Measurements from ENCODE around the gene PHETA2.

The PHETA2 gene, protein sequence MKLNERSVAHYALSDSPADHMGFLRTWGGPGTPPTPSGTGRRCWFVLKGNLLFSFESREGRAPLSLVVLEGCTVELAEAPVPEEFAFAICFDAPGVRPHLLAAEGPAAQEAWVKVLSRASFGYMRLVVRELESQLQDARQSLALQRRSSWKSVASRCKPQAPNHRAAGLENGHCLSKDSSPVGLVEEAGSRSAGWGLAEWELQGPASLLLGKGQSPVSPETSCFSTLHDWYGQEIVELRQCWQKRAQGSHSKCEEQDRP

GRCh38 chr22:42074132-42074811 is at the start of gene PHETA2:
PHETA2 (plus strand) TSS chr22:42074248; CDS start chr22:42077294, 3,046 bp downstream.
- peak; percentile 64 for DNase-seq

GRCh38 chr22:42025421-42025820 is 48.6 kb upstream of the PHETA2 start:
- no peak for DNase-seq

DNA sequence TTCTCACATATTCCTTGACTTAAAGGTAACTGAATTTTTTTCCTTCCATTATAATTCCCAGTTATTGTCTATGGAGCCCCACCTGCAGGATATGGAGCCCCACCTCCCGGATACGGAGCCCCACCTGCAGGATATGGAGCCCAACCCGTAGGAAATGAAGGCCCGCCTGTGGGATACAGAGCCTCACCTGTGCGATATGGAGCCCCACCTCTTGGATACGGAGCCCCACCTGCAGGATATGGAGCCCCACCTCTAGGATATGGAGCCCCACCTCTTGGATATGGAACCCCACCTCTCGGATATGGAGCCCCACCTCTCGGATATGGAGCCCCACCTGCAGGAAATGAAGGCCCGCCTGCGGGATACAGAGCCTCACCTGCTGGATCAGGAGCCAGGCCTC is 47.3 kb upstream of the PHETA2 start:
- DNase-seq = no peak

- no peak for DNase-seq
These were observed 40.5 kb upstream of the PHETA2 start for GRCh38 chr22:42033263-42034181.

- DNase-seq = no peak
These were observed 38.8 kb upstream of the PHETA2 start for GRCh38 chr22:42035256-42035655.

DNA sequence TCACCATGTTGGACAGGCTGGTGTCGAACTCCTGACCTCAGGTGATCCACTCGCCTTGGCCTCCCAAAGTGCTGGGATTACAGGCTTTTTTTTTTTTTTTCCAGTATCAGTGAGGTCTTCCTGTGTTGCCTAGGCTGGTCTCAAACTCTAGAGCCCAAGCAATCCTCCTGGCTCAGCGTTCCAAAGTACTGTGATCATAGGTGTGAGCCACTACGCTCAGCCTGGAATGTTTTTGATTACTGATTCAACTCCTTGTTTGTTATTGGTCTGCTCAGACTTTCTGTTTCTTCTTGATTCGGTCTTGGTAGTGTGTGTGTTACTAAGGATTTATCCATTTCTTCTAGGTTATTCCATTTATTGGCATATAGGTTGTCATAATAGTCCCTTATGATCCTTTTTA is 34.8 kb upstream of the PHETA2 start:
- DNase-seq = no peak

DNA sequence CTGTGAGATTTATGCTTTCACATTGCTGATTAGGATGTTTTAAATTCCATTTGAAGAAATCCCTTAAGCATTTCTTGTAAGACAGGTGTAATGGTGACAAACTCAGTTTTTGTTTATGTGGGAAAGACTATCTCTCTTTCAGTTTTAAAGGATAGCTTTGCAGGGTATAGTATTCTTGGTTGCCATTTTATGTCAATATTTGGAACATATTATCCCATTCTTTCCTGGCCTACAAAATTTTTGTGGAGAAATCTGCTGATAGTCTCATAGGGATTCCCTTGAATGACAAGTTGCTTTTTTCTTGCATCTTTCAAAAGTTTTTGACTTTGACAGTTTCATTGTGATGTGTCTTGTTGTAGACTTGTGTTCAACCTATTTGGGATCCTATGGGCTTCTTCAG is 32.3 kb upstream of the PHETA2 start:
- no peak for DNase-seq

- DNase-seq = no peak
These were observed 23.3 kb upstream of the PHETA2 start for GRCh38 chr22:42050641-42051180.

DNA sequence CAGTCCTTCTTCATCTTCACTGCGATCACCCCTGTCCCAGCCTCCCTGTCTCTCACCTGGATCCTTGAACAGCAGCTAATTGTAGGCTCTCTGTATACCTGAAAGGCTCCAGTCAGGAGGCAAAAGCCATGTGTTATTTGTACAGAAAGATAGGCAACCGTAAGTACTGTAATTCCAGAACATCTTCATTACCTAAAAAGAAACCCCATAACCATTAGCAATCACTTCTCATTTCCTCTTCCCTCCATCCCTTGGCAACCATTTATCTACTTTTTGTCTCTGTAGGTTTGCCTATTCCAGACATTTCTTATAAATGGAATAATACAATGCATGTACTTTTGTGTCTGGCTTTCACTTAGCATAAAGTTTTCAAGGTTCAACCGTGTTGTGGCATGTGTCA is 21.3 kb upstream of the PHETA2 start:
- DNase-seq = no peak

GRCh38 chr22:42056757-42057511 is 17.1 kb upstream of the PHETA2 start:
- no peak for DNase-seq

DNA sequence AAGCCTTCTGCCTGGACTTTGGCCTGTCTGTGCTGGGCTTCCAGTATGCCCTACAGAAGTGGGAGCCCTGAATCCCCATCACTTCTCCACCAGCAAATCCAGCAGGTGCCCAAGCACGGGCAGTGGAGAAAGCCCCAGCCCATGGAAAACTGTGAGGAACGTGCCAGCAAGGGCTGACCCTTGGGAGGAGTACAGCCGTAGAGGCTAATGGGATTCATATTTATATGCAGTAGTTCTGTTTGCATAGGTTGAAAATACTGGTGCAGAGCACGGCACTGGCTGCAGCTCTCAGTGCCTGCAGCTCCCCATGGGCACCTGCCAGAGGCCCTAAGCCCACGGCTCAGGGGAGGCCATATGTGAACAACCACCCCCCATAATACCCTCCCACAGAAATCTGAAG is 13.6 kb upstream of the PHETA2 start:
- no peak for DNase-seq

GRCh38 chr22:42061041-42061440 is 13.0 kb upstream of the PHETA2 start:
- no peak for DNase-seq

- DNase-seq = no peak
These were observed 11.4 kb upstream of the PHETA2 start for GRCh38 chr22:42062506-42063170.

DNA sequence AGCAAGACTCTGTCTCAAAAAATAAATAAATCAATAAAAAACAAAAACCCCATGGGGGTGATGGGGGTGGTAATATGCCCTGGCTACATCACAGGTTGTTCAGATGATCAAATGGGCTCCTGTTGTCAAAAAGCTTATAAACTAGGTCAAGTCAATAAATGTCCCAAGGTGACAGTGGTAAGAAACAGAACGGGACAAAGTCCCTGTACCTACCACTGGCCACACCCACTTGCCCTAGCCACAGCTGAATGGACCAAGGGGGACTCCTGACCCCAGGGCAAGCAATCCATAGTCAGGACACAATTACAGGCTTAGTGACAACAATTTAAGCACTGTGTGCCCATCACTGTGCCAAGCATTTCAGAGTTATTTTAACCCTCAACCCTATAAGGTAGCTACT is 9.4 kb upstream of the PHETA2 start:
- no peak for DNase-seq

GRCh38 chr22:42065438-42066125 is 8.5 kb upstream of the PHETA2 start:
- DNase-seq = no peak

- no peak for DNase-seq
These were observed 7.8 kb upstream of the PHETA2 start for GRCh38 chr22:42066126-42066761.

GRCh38 chr22:42066937-42067336 is 7.1 kb upstream of the PHETA2 start:
- no peak for DNase-seq

DNA sequence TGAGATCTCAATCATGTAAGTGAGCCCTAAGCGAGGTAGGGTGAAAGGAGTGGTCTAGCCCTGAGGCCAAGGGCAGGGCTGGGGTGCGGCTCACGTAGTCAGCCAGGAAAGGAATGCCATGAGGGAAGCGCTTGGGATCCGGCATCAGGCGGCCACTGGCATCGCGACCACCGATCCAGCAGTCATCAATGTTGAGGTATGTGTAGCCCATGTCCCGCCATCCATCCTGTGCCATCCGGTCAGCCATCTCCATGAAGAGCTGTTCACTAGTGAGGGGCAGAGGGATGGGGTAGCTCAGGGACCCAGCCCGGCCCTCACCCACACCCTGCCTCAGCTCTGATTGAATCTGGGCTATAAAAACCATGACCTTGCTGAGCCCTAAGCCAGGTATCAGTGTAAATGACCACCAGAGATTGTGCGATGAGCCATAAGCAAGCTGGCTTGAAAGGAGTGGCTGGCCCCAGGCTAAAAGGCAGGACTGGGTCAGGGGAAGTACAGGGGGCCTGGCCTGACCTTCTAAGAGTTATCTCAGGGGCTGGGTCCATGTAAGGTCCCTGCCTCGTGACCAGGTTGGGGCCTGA is 6.3 kb upstream of the PHETA2 start:
- no peak for DNase-seq

DNA sequence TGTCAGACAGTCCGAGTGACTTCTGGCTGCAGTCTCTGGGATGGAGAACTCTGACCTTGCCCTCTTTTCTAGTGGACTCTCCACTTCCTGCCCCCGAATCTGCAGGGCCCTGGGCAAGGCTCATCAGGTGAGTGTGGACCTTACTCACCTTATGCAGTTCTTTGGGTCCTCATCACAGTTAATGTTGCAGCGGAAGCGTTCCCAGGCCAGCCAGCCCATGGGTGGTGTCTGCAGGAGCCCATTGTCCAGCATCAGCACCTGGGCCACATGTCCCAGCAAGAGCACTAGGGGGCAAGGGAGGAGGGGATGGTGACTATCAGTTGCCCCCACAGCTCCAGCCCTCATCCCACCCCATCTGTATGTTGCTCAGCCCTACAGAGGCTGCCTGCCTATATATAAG is 5.8 kb upstream of the PHETA2 start:
- DNase-seq = no peak

DNA sequence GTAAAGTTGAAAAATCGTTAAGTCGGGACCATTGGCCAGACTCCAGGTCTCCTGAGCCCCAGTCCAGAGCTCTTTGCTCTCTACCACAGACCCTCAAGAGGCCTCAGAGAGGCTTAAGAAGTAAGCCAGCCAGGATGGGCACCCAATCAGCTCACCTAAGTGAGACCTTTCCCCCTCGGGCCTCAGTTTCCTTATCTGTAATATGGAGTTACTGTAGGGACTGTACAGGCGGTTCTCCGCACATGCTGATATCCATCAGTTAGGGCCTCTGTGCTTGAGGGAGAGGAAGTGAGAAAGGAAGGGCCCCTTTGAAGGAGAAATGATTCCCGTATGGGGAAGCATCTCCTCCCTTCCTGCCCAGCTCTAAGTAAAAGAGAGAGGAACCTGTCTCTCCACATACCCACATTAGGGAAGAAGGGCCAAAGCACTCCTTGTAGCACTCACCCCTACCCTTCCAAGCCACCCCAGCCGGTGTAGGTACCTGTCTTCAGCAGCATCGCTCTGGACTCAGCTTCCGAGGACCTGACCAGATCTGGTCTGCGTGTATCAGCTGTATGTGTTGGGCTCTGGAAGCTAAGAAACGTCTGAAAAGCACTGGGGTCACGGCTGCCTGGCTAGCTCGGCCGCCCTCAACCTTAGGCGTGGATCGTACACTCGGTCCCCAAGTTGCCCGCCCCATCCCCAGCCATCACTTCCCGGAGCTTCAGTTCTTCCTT is 4.1 kb upstream of the PHETA2 start:
- DNase-seq = no peak
